ENCODE data around the gene MYO10.

DNA sequence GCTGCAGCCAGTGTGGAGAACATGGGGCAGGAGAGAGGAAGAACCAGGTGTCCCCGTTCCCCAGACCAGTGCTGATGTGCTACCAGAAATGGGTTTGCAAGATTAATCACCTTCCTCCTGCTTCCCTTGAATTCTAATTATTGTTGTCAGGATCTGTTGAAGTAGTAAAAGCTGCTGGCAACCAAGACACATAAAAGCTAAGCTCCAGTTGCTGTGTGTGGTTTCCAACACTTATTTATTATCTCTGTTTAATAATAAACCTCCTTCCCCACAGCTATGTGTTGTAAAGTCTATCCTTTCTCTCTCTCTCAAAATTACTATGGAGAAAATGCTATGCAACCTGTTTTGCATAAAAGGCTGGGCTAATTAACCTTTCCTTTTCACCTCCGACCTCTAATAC lies 317.0 kb downstream of the MYO10 start:
- TF ChIP-seq POLR2A (IDR thresholded peaks at IDR 0.05), result no peak
- TF ChIP-seq, protein P1, sequence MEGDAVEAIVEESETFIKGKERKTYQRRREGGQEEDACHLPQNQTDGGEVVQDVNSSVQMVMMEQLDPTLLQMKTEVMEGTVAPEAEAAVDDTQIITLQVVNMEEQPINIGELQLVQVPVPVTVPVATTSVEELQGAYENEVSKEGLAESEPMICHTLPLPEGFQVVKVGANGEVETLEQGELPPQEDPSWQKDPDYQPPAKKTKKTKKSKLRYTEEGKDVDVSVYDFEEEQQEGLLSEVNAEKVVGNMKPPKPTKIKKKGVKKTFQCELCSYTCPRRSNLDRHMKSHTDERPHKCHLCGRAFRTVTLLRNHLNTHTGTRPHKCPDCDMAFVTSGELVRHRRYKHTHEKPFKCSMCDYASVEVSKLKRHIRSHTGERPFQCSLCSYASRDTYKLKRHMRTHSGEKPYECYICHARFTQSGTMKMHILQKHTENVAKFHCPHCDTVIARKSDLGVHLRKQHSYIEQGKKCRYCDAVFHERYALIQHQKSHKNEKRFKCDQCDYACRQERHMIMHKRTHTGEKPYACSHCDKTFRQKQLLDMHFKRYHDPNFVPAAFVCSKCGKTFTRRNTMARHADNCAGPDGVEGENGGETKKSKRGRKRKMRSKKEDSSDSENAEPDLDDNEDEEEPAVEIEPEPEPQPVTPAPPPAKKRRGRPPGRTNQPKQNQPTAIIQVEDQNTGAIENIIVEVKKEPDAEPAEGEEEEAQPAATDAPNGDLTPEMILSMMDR (IDR thresholded peaks at IDR 0.05 in 4 of 5, conservative IDR thresholded peaks at IDR 0.05 in 1 of 5), result no peak
